SK-N-DZ (cell line): Measurements from ENCODE around the gene SGMS2.

ENCODE experiments used
- small RNA-seq, 2 experiments: library from RNA; depleted of rRNA; stranded (forward); fragments of <200 nt; gene quantifications; one replicate each; pipeline ENCODE3, GENCODE V24; 2014

SGMS2 gene

Small RNA genes lying within 50 kb of the gene (small RNA-seq; reads per million reads assigned to genes)
- gene RNU6-733P = 0 reads per million in 2 experiments
